ENCODE results near the gene CDH23. TPM values are rescaled to one million over a fixed set of nuclear protein-coding genes. Genes with fewer than 3 reads are reported as not detected.

Gene CDH23
- polyA plus RNA-seq, 1 donor: 0.90 TPM

- no peak for DNase-seq
These were observed 228.9 kb downstream of the CDH23 start for GRCh38 chr10:71625445-71626175.

GRCh38 chr10:71627230-71627939 is 230.7 kb downstream of the CDH23 start:
- DNase-seq: no peak

GRCh38 chr10:71627956-71628355 is 231.2 kb downstream of the CDH23 start:
- no peak for DNase-seq

GRCh38 chr10:71629131-71629530 is 232.4 kb downstream of the CDH23 start:
- no peak for DNase-seq

- no peak for DNase-seq
These were observed 233.4 kb downstream of the CDH23 start for GRCh38 chr10:71630168-71630567.

- no peak for DNase-seq
These were observed 234.5 kb downstream of the CDH23 start for GRCh38 chr10:71631007-71631861.

GRCh38 chr10:71632200-71632820 is 235.6 kb downstream of the CDH23 start:
- no peak for DNase-seq

GRCh38 chr10:71632896-71633600 is 236.3 kb downstream of the CDH23 start:
- no peak for DNase-seq

GRCh38 chr10:71633920-71634319 is 237.2 kb downstream of the CDH23 start:
- no peak for DNase-seq

- DNase-seq: no peak
These were observed 237.9 kb downstream of the CDH23 start for GRCh38 chr10:71634531-71635164.

GRCh38 chr10:71635251-71635866 is 238.6 kb downstream of the CDH23 start:
- no peak for DNase-seq

- DNase-seq: no peak
These were observed 239.1 kb downstream of the CDH23 start for GRCh38 chr10:71635867-71636266.

- DNase-seq: no peak
These were observed 239.9 kb downstream of the CDH23 start for GRCh38 chr10:71636588-71636987.

GRCh38 chr10:71637305-71637704 is 240.6 kb downstream of the CDH23 start:
- no peak for DNase-seq

- DNase-seq: no peak
These were observed 241.5 kb downstream of the CDH23 start for GRCh38 chr10:71638064-71638821.

GRCh38 chr10:71638822-71639719 is 242.4 kb downstream of the CDH23 start:
- DNase-seq: no peak

- no peak for DNase-seq
These were observed 243.9 kb downstream of the CDH23 start for GRCh38 chr10:71640607-71641006.

GRCh38 chr10:71641449-71641848 is 244.7 kb downstream of the CDH23 start:
- DNase-seq: no peak

GRCh38 chr10:71641986-71642385 is 245.3 kb downstream of the CDH23 start:
- no peak for DNase-seq

All from left kidney (tissue), 2 donors.